GM21447 (cell line): ENCODE data around the gene KANK4.
"Not testable (repeated sequence)": the region's sequence is repeated elsewhere in the genome, so short reads cannot be mapped to it uniquely, and the experiment has no call there.

Experiments used
- ATAC-seq: cut with Tn5 transposase; IDR thresholded peaks from one replicate; pipeline ENCODE4 v1.9.1; 2021; ENCODE audit not compliant: unreplicated experiment

Gene KANK4

GRCh38 chr1:62241371-62242131 lies 77.7 kb downstream of the KANK4 start:
- ATAC-seq: no peak

DNA sequence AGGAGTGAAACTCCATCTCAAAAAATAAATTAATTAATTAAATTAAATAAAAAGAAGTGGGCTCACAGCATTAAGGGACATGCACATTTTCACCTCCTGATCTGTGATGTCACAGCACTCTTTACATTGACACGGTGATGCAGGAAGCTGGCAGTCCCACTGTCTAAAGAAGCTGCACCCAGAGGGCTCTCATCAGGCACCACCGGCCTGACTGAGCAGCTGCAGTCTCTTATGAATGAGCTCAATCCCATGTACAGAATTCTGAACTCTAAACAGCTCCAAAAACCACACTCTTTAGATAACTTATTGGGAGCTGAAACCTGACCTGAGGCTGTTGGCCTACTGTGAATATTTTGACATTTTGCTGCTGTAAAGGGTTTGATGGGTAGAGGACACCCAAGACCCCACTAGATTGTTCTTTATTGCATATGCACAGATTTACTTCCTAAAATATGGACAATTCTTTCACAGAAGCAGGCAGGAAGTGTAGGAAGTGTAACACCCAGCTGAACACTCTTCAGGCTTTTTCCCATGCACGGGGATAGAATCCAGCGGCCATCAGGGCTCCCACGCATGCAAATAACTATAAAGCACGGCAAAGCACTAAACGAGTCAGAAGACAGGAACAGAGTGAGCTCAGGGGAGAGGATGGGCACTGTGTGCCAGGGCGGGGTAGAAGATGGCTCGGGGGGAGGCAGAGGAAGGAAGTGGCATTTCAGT lies 78.4 kb downstream of the KANK4 start:
- no peak for ATAC-seq

- not testable (repeated sequence) for ATAC-seq
Observed at GRCh38 chr1:62239652-62240403, 79.4 kb downstream of the KANK4 start.

DNA sequence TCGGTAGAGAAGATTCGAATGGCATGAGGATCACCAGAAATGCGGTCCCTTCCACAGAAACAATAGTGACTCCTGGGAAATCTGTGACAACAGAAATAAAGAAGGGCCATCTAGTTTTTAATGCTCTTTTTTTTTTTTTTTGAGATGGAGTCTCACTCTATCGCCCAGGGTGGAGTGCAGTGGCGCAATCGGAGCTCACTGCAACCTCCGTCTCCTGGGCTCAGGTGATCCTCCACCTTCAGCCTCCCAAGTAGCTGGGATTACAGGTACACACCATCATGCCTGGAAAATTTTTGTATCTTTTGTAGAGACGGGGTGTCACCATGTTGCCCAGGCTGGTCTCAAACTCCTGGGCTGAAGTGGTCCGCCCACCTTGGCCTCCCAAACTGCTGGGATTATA lies 80.7 kb downstream of the KANK4 start:
- no peak for ATAC-seq

DNA sequence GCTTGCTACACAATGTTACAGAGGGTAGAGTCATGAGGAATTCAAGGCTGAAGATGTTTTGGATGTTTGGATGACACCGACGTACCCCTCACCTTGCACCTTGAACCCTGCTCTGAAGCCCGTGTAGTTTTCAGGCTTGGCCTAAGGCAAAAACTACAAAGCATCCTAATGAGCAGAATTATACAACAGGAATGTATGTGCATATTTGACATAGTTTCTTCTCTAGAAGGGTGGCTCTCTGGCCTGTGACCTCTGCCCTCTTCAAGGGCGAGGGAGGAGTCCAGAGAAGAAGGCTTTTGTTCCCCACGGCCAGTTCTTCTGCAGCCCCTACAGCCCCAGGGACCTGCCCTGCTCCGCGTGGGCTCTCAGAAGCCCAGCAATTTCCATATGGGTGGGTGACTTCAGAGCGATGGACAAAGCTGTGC lies 81.3 kb downstream of the KANK4 start:
- no peak for ATAC-seq

DNA sequence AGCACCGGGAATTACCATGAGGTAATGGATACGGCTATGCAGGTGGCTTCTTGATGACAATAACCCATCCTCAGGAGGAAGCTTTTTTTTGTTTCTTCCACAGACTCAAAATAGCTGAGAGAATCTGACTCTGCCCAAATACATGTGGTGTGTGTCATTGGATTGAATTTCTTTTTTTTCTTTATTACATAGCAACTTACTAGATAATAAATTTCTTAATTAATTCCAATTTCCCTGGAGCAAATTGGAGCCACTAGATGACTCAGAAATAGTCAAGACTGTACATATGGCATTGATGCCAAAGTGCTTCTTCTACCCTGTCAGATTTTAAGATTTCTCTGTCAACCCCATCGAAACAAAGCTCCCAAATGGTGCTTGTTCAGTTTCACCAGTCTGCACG lies 81.9 kb downstream of the KANK4 start:
- ATAC-seq: no peak

- no peak for ATAC-seq
Observed at GRCh38 chr1:62235576-62235975, 83.7 kb downstream of the KANK4 start.

DNA sequence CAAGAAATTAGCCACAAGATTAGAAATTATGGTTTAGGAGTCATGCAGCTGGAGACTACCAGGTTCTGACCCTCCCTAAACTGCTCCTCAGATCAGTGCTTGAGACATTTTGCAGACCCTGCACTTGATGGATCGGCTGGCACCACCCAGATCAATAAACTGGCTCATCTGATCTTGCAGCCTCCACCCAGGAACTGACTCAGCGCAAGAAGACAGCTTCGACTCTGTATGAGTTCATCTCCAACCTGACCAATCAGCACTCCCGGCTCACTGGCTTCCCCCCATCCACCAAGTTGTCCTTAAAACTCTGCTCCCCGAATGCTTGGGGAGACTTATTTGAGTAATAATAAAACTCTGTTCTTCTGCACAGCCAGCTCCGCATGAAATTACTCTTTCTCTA lies 84.5 kb downstream of the KANK4 start:
- no peak for ATAC-seq

- ATAC-seq: no peak
Observed at GRCh38 chr1:62233926-62234450, 85.2 kb downstream of the KANK4 start.

DNA sequence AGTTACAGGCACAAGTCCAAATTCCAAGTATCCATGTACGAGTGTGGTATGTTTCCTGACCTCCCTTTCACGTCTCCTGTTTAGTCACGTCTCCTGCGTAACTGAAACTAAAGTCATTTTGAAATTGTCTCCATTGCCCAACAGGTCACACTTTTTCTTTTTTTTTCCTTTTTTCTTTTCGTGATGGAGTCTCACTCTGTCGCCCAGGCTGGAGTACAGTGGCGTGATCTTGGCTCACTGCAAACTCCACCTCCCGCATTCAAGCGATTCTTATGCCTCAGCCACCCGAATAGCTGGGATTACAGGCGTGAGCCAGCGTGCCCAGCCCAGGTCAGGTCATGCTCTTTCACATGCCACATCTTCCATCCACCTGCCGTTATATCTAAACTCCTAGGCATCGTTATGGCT lies 86.4 kb downstream of the KANK4 start:
- ATAC-seq: no peak

DNA sequence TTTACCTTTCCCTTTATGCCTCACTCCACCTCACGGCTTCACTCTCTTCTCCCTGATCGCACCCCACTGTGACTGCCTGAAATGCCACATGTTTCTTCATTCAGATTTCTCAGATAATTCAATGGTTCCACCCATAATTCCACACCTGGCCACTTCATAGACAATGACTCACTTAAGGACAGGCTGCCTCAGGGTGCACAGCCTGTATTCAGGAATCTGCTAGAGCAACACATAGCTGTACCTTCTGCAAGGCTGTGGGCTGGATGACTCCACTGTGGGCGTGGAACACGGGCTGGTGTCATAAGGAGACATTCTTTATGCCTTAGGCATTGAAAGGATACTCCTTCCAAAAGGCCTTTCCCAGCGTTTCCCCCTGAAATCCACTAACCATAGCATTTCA lies 88.5 kb downstream of the KANK4 start:
- no peak for ATAC-seq

- no peak for ATAC-seq
Observed at GRCh38 chr1:62229932-62230331, 89.3 kb downstream of the KANK4 start.

DNA sequence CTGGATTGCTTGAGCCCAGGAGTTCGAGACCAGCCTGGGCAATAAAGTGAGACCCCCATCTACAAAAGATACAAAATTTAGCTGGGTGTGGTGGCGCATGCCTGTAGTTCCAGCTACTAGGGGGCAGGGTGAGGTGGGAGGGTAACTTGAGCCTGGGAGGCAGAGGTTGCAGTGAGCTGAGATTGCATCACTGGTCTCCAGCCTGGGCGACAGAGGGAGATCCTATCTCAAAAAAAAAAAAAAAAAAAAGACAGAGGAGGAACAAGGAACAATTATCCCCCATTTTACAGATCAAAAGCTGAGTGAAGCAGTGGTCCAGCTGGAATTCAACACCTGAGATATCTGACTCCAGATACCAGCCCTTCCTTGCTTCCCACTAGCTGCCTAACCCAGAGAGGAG lies 89.8 kb downstream of the KANK4 start:
- no peak for ATAC-seq

DNA sequence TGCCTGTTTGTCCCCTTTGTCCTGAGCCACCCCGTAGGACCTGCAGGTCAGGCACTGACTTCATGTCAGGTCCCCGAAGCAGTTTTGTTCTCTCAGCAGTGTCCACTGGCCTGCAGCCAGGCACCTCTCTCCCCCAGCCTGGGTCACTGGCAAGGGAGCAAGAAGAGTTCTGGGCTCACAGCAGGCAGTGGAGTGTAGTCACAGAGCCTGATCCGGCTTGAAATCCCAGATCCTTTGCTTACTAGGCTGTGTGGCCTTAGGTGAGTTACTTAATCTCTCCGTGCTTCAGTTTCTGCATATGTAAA lies 90.4 kb downstream of the KANK4 start:
- no peak for ATAC-seq

DNA sequence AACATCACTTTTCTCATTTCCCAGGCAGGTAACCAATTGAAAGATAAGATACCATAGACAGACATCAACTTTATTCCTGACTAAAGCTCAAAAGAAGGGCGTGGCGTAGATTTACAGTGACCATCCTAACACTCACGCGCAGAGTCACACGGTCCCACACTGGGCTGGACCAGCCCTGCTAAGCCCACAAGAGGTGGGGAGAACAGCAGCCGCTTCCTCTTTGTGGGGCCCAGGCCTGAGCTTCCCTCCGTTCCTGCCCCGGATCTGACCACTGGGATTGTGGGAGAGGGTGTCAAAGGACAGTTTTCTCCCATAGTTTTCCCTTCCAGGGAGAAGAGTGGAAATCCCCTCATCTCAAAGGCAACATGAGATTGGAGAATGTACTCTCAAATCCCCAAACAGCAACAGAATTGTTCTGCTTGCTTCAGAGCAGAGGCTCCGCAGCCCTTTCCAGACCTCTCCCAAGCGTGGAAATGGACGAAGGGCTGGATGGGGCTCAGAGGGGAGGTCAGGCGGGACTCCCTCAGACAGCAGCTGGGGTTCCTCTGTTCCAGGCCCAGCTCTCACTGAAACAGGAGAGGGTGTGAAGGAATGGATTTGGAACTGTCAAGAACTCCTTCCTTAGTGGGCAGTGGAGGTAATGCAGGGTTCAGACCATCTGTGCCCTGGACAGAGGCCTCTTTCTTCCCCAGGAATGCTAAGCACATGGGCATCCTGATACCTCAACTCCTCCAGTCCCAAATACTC lies 90.9 kb downstream of the KANK4 start:
- no peak for ATAC-seq

- no peak for ATAC-seq
Observed at GRCh38 chr1:62227496-62227895, 91.7 kb downstream of the KANK4 start.

DNA sequence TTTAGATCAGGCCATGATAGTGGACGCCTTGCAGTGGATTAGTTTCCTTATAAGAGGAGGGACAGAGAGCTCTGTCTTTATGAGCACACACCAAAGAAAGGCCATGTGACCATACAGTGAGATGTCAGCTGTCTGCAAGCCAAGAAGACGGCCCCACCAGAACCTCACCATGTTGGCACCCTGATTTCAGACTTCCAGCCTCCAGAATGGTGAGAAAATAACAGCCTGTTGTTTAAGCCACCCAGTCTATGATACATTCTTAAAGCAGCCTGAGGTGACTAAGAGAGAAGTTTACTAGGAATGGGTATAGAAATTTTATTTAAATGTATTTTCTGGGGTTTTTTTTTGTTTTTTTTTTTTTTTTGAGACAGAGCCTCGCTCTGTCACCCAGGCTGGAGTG lies 95.1 kb downstream of the KANK4 start:
- no peak for ATAC-seq

DNA sequence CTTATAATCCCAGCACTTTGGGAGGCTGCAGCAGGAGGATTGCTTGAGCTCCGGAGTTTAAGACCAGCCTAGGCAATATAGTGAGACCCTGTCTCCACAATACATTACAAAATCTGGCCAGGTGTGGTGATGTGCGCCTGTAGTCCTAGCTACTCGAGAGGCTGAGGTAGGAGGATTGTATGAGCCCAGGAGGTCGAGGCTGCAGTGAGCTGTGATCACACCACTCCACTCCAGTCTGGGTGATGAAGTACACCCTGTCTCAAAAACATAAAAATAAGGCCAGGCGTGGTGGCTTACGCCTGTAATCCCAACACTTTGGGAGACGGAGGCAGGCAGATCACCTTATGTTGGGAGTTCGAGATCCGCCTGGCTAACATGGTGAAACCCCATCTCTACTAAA lies 96.9 kb downstream of the KANK4 start:
- no peak for ATAC-seq

DNA sequence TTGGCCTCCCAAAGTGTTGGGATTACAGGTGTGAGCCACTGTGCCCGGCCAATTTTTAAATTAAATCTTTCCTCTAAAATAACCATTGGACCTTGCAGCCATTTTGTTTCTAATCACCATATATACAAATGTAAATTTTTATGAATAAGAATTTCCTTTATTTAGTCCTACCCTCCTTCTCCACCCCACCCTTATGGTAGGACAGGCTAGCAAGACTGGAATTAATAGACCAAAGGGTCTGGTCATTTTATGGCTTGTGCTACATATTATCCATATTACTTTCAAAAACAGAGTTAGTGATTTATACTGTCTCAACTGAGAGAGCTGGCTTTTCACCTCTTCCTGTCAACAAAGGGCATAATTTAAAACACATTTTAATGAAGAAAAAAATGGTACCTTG lies 98.1 kb downstream of the KANK4 start:
- ATAC-seq: no peak

DNA sequence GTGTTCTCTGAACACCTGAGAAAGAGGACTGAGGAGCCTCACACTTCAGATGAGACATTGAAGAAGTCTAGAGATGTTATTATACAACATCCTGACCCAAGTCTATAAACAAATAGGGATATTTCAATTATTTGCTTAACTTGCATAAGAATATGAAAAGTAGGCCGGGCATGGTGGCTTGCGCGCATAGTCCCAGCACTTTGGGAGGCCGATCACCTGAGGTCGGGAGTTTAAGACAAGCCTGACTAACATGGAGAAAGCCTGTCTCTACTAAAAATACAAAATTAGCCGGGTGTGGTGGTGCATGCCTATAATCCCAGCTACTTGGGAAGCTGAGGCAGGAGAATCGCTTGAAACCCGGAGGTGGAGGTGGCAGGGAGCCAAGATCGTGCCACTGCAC lies 98.8 kb downstream of the KANK4 start:
- not testable (repeated sequence) for ATAC-seq

- no peak for ATAC-seq
Observed at GRCh38 chr1:62218604-62219003, 100.6 kb downstream of the KANK4 start.
